HG03095 (cell line): ENCODE measurements around the gene NCAPD3.
"Not testable (repeated sequence)": the region's sequence is repeated elsewhere in the genome, so short reads cannot be mapped to it uniquely, and the experiment has no call there.

Experiments used
- ATAC-seq: cut with Tn5 transposase; IDR thresholded peaks from one replicate; pipeline ENCODE4 v1.9.1; 2021; ENCODE audit warnings: moderate library complexity; ENCODE audit not compliant: unreplicated experiment

NCAPD3 gene

DNA sequence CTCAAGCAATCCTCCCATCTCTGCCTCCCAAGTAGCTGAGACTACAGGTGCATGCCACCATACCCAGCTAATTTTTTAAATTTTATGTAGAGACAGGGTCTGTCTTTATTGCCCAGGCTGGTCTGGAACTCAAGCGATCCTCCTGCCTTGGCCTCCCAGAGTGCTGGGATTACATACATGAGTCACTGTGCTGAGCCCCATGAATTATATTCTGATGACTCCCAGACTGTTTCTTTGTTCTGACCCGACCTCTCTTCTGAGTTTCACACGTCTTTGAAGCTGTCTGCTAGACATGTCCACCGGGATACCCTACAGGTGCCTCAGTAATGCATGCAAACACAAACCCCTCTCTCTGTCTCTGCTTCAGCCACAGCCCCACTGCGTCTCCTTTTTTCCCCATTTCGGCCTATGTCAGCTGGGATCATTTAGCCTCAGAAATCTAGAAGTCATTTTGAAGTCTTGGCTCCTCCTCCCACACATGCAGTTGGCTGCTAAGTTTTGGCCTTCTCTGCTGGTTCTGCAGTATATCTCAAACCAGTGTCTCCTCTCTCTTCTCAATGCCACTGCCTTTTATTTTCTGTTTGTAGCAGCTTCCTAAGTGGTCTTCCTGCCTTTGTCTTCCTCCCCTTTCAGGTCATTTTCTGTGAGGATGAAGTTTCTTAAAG, 5.5 kb upstream of the NCAPD3 start:
- no peak for ATAC-seq

DNA sequence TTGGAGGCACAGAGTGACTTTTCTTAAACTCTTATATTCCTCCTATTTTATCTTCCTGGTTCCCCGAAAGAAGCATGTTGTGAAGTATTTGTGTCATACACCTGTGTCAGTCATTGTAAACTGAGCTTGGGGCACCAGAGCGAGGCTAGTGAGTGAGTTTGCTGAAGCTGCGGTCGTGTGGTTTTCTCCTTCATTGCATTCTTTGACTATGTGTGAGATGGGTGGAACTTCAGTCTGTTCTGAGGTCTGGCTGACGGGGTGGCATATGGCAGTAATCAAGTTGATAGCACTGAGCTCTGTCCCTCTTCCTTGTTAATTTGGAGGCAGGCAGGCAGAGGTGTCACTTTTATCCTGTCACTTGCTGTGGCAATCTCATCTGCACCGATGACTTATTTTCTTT, 4.9 kb upstream of the NCAPD3 start:
- peak; percentile 55 for ATAC-seq

DNA sequence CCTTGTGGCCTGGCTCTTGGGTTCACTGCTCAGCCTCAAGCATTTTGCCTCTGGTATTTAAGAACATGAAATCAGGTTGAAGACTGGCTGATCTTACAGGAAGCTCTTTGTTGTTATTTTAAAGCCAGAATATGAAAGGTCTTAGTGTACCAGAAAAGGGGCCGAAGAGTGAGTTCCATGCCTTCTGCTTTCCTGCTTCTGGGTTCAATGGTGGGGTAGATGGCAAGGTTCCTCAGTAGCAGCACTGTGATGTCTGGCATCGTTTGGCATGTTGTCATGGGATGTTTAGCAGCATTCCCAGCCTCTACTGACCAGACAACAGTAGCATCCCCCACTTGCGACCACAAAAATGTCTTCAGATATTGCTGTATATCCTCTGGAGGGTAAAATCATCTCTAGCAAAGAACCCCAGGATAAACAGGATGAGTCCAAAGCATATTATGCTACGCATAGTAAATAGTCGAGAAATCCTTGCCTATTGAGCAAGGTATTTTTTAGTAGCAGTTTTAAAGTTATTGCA, 3.1 kb upstream of the NCAPD3 start:
- ATAC-seq = no peak

DNA sequence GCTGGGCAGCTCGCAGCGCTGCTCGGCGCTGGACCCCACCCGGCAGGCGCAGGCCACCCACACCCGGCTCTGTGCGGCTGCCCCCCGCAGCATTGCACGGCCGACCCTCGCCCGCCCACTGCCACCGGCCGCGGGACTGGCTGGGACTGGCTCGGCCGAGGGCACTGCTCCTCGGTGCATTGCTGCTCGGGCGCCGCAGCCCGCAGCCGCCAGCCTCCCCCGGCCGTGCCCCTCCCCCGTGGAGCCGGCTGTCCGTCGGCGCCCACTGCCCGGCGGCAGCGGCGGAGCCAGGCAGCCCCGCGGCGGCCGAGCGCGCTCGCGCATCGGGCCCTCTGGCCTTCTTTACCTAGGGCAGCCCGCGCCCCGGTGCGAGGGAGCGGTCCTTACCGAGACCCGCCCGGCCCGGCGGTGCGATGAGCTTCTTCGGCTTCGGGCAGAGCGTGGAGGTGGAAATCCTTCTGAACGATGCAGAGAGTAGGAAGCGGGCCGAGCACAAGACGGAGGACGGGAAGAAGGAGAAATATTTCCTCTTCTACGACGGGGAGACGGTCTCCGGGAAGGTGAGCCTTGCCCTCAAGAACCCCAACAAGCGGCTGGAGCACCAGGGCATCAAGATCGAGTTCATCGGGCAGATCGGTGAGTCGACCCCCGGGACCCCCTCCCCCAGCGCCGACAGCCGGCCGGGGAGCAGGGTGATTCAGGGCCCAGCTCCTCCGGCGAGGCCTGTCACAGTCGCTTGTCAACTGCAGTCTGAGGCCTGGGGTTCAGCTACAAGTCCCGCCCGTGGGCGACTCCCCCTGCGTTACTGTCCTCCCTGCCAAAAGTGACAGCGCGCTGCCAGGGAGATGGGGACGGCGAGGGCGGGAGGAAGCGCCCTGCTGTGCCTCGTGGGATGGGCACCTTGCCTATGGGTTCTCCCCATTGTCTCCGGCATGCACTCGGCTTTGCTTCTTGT, 1.2 kb upstream of the NCAPD3 start:
- peak; percentile 14 for ATAC-seq

DNA sequence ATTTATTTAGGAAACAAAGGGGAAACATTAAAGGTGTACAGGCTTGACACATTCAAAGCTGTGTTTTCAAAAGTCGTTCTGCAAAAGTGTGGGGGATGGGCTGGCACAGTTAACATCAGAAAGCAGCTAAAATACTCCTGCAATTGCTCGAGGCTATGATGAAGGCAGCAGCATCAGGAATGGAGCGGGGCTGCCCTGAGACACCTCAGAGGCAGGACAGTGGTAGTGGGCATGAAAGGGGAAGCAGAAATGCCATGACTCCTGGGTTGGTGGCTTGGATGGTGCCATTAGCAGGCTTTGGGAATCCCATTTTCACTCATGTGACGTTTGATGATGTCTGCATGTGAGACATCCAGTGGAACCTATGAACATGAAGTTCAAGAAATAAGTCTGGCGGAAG, 646 bp downstream of the NCAPD3 start:
- no peak for ATAC-seq

DNA sequence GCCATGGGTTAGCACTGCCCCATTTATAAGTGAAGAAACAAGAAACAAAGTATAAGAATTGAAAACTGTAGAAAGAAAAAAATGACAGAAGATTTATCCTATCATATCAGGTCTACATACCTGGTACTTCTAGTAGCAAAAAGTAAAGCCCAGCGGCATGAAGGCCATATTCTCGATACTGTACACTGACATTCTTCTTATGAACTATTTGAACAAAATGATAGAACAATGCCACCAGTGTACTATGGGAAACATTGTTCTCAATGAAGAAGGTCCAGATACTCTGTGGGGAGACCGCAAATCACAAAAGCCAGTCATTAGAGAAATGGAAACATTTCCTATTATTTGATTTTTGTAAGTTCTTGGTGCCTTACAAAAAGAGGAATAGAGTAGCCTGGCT, 7.0 kb downstream of the NCAPD3 start:
- no peak for ATAC-seq

DNA sequence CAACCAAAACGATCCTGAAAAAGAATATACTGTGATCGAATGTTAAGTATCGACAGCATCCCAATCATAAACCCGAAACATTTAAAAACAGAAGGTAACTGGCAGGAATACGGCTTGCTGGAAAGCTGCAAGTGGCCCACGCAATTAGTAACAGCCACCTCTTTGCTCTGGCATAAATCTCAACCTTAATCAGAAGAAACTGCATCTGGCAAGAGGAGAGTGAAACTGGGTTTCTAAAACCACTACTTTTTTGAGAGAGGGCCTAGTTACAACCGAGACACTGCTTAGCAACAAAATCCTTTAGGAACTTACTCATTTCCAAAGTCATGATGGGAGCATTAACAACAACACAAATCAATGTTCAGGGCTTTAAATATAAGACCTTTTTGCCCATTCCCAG, 7.9 kb downstream of the NCAPD3 start:
- ATAC-seq = no peak

DNA sequence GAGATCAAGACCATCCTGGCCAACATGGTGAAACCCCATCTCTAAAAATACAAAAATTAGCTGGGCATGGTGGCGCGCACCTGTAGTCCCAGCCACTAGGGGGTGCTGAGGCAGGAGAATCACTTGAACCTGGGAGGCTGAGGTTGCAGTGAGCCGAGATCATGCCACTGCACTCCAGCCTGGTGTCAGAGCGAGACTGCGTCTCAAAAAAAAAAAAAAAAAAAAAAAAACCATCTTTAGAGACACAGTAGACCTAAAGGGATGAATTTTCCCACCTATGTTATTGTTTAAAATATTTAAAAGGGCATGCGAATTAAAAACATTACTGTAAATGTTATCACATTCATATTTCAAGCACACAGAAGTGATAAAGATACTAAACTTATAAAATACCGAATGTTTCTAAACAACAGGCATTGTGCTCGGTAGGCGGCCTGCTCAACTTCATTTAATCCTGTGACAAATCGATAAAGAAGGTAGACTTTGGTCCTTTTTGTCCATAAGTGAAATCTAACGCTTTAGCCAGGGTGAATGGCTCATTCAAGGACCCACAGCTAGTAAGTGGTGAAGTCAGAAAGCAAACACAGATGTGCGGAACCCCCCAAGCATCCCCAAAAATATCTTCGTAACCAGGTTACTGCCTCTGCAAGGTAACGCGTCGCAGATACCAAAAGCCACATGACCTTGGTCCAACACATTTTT, 16.1 kb downstream of the NCAPD3 start:
- ATAC-seq = no peak

DNA sequence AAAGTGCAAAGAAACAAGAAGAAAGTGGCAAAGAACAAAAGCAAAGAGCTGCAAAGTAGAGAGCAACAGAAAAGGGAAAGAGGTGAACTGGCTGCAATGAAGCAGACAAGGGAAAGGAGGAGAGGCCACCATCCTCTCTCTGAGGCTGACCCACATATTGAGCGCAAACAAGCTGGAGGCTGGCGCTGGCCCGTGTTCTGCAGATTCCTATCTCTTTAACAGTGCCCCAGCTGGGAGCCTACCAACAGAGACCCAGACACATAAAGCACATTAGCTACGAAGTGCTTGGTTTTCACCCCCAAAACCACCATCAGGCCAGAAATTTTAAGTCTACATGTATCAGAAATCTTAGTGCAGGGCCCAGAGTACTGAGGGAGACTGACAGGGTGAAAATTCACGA, 17.6 kb downstream of the NCAPD3 start:
- ATAC-seq = no peak

DNA sequence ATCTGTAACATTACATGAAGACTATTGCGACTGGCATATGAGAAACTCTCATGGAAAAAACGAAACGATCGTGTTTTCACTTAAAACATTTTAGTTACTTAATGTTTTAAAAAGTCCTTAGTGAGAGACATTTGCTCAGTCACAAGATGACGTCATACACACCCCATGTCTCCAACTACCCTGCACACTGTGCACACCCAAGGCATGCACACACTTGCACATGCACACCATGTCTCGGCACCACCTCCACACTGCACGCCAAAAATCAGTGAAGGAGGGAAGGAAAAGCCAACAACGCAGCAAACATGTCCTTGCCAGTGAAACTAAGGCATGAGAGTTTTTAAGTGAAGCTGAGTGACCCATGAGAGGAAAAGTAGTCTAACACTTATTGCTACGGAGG, 18.0 kb downstream of the NCAPD3 start:
- ATAC-seq = no peak

DNA sequence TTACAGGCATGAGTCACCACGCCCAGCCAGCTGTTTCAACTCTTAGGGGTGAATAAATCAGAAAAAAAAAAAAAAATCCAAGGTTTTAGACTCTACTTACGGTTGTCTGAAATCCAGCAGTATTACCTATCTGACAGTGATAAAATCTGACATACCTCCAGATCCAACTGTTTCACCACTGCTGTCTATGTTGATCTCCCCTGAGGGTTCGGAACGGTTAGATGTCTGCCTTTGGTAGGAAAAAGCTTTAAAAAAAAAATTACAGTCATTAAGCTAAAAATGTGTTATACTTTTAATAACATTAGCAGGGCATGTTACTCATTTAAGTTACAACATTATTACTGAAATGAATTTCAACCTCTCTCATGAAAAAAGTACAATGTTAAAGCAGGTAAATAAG, 21.1 kb downstream of the NCAPD3 start:
- no peak for ATAC-seq

DNA sequence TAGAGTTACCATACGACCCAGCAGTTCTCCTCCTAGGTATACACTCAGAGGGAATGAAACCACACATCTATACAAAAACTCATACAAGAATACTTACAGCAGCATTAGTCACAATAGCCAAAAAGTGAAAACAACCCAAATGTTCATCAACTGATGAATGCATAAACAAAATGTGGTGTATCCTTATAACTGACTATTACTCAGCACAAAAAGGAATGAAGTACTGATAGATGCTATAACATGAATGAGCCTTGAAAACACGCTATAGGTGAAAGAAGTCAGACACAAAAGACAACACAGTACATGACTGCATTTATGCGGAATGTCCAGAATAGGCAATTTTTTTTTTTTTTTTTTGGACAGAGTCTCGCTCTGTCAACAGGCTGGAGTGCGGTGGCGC, 23.1 kb downstream of the NCAPD3 start:
- ATAC-seq = no peak

DNA sequence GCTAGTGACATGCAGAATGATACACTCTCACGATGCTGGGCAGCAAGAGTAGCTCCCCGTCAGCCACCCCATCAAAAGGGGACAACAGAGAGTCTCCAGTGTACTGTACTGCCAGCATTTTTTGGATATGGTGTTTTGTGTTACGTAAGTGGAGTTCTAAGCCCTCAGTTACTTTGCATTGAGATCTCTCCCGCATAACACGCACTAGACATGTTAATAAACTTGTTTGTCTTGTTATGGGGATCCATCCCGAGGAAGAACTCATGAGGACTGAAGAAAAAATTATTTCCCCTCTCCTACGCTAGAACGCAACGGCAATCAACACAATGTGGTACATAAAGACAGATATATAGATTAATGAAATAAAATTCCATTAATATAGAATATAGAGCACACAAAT, 24.2 kb downstream of the NCAPD3 start:
- ATAC-seq = no peak

DNA sequence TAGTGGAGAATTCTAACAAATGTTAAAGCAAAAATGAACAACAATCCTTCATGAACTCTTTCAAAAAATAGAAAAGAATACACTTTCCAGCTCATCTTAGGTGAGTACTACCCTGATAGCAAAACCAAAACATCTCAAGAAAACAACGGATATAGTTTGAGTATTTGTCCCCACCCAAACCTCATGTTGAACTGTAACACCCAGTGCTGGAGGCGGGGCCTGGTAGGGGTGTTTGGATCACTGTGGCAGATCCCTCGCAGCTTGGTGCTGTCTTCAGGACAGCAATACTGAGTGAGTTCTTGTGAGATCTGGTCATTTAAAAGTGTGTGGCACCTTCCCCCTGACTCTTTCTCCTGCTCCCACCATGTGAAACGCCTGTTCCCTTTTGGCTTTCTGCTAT, 27.0 kb downstream of the NCAPD3 start:
- ATAC-seq = no peak

DNA sequence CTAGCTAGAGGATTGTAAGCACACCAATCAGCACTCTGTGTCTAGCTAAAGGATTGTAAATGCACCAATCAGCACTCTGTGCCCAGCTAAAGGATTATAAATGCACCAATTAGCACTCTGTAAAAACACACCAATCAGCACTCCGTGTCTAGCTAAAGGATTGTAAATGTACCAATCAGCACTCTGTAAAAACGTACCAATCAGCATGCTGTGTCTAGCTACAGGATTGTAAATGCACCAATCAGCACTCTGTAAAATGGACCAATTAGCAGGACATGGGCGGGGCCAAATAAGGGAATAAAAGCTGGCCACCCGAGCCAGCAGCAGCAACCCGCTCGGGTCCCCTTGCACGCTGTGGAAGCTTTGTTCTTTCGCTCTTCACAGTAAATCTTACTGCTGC, 35.7 kb downstream of the NCAPD3 start:
- ATAC-seq = not testable (repeated sequence)

DNA sequence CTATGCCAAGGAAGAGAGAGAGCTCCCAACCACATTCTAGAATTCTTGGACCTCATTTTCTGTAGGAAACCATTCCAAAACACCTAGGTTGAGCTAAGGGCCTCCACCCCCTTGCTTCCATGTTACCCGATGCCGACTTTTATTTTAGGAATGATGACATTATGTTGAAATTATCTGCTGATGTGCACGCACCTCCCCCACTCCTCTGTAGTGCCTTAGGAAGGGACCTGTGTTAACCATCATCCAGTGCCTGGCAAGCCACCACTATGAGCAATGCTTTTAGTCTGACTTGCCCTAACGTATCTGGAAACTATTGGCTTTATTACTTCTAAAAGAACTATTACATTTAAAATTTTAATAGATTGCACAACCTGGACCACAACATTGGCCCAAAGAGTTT, 42.1 kb downstream of the NCAPD3 start:
- ATAC-seq = no peak

DNA sequence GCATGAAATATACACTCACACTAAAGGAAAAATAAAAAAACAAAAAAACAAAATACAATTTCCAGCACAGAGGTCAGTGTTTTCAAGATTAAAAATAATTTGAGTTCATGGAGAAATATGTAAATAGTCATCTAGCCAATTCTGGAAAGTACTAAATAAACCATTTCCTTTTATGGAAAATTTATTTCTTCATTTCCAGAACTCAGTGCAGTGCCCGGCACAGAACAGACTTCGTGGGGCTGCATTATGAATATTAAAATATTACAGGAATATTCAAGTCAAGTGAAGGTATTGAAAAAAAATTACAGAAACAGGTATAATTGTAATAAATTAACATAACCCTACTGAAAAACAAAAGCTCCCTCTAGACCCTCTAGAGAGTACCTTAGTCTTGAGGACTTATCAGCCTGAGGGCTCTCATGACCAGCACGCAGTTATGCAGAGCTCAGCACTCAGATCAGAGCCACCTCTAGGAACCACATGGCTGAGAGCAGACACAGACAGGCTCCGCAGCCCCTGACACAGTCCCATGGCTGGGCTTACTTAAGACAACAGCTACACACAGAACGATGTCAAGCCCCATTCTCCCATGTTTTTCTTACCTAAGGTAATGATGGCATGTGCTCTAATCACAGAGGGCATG, 45.6 kb downstream of the NCAPD3 start:
- ATAC-seq = no peak

DNA sequence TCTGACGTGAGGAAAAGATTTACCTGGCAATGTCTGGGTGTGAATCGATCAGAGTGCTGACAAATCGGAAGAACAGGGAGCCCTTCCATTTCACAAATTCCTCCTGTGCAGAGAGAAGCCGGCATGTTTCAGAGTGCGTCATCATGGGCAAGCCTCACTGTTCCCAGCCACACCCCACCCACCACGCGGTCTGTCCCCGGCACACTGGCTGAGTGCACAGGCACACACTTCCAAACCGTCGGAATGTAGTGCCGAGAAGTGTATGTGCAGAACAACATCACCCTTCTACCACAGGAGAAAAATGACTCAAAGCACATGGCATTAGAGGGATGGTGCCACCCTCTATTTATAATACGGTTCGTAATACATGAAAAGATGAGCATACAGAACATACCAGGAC, 47.5 kb downstream of the NCAPD3 start:
- no peak for ATAC-seq

DNA sequence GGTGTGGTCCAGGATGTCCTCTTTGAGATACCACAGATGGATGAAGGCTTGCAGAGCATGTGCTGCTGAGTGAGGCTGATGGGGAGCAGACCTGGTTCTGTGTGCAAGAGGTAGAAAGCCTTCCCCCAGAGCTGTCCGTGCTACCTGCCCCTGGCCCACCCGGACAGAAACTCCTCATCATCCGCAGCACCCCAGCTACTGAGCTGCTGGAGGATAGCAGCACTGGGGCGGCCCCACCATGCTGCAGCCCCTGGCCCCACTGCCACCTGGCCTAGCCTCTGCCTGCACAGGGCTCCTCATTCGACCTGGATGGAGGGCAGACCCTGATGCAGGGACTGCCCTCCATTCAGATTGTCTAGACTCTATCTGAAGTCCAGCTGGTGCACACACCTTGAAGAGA, 50.5 kb downstream of the NCAPD3 start:
- ATAC-seq = no peak

DNA sequence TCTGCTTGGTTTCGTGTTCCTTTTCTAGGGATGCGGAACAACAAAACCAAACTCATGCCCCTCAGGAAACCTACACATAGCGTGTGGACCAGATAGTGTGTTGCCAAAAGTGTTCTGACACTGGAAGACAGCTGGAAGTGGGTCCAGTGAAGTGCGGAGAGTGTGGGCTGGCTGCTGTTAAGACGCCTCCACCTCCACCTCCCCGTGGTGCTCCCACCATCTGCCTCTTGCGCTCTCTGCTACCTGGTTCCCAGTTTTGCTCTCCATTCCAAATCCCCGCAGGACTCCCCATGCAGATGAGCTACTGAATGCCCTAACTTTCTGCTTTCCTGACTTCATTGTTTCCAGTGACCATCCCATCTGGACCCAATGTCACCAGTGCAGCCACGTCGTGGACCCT, 51.8 kb downstream of the NCAPD3 start:
- ATAC-seq = no peak

DNA sequence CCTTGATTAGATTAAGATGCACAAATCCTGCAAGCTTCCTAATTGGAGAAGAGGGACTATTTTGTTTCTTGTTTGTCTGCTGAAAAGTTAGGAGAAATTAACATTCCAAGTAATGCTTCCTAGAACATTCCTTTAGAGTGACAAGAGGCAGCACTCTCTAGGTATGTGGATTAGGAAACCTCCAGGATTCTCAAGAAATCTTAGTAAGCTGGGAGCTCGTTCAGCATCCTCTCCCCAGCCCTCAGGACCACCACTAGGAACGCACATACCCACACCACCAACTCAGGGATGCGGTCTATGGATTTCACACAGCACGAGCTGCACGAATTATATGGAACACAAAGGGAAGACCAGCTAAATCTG, 52.9 kb downstream of the NCAPD3 start:
- ATAC-seq = no peak
